Right renal cortex interstitium (tissue), 3 donors: ENCODE measurements around the gene OTUD5. TPM values are rescaled to one million over a fixed set of nuclear protein-coding genes. Genes with fewer than 3 reads are reported as not detected.
A peak's percentile ranks its signal among the peaks of the same experiment; 100 is the strongest.

Experiments
- DNase-seq, 3 donors: peaks; one replicate each; pipeline ENCODE4 v3.0.0-alpha.2; 2013; ENCODE audit warnings: low read depth in 3 of 3, low spot score in 2 of 3
- polyA plus RNA-seq, 3 donors: library from polyadenylated mRNA; unstranded; fragments of 120-200 nt; gene quantifications; one replicate each; pipeline ENCODE4 v1.2.1, GENCODE V29; 2013; ENCODE audit not compliant: insufficient read length in 3 of 3

The OTUD5 gene
- polyA plus RNA-seq, 3 donors, result 64.4 to 66.9 (median 65.9) TPM

- no peak for DNase-seq
Observed at GRCh38 chrX:48938721-48939425, 18.5 kb downstream of the OTUD5 start.

GRCh38 chrX:48937054-48937907, 20.1 kb downstream of the OTUD5 start:
- DNase-seq, result no peak

- DNase-seq, result no peak
Observed at GRCh38 chrX:48936429-48937053, 20.9 kb downstream of the OTUD5 start.

GRCh38 chrX:48935301-48935670, 22.1 kb downstream of the OTUD5 start:
- DNase-seq, result no peak

- DNase-seq, result no peak
Observed at GRCh38 chrX:48934581-48935300, 22.7 kb downstream of the OTUD5 start.

- DNase-seq, result no peak
Observed at GRCh38 chrX:48933757-48934156, 23.6 kb downstream of the OTUD5 start.

GRCh38 chrX:48927736-48928382, 29.5 kb downstream of the OTUD5 start:
- no peak for DNase-seq

- DNase-seq, result no peak
Observed at GRCh38 chrX:48927123-48927522, 30.3 kb downstream of the OTUD5 start.

GRCh38 chrX:48924270-48924669, 33.1 kb downstream of the OTUD5 start:
- DNase-seq, result no peak

- DNase-seq, result no peak
Observed at GRCh38 chrX:48923771-48924170, 33.6 kb downstream of the OTUD5 start.

GRCh38 chrX:48920718-48921104, 36.7 kb downstream of the OTUD5 start:
- no peak for DNase-seq

GRCh38 chrX:48919947-48920717, 37.3 kb downstream of the OTUD5 start:
- DNase-seq, result no peak

- DNase-seq, result no peak
Observed at GRCh38 chrX:48919360-48919841, 38.0 kb downstream of the OTUD5 start.

GRCh38 chrX:48918643-48919340, 38.6 kb downstream of the OTUD5 start, which contains the start of gene PIM2:
TSS of gene PIM2 (minus strand) at chrX:48919024. CDS start at chrX:48918834, 190 bp downstream.
- peak in 2 of 3 donors; percentile 59 to 67 for DNase-seq

- no peak for DNase-seq
Observed at GRCh38 chrX:48918301-48918642, 39.1 kb downstream of the OTUD5 start.

- peak in 2 of 3 donors; percentile 72 to 73 for DNase-seq
Observed at GRCh38 chrX:48917139-48918001, 40.0 kb downstream of the OTUD5 start.

GRCh38 chrX:48914593-48915493, 42.6 kb downstream of the OTUD5 start:
- no peak for DNase-seq
